ENCODE results near the gene PTPRM.

DNA sequence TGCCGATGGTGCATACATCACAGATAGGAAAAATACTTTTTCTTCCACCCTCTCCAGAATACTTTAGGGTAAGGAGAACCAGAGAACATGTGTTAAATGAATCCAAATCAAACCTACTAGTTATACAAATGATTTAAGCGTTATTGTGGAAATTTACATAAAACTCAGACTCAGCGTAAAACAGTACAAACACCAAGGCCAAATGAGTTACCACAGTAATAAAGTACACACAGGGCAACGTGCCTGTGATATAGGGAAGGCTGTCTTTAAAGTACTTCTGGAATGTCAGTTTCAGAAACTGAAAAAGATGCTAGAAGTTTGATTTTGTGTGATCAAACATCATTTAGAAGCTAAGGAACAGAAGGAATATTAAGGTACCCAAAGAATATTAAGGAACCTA lies 46.9 kb downstream of the PTPRM start:
- no peak for TF ChIP-seq MXI1 (IDR thresholded peaks at IDR 0.05; ENCODE audit: borderline replicate concordance, low read depth, low read length)
- TF ChIP-seq POLR2A (IDR thresholded peaks at IDR 0.05; ENCODE audit: low read depth, low read length), result no peak
- TF ChIP-seq, protein P1, sequence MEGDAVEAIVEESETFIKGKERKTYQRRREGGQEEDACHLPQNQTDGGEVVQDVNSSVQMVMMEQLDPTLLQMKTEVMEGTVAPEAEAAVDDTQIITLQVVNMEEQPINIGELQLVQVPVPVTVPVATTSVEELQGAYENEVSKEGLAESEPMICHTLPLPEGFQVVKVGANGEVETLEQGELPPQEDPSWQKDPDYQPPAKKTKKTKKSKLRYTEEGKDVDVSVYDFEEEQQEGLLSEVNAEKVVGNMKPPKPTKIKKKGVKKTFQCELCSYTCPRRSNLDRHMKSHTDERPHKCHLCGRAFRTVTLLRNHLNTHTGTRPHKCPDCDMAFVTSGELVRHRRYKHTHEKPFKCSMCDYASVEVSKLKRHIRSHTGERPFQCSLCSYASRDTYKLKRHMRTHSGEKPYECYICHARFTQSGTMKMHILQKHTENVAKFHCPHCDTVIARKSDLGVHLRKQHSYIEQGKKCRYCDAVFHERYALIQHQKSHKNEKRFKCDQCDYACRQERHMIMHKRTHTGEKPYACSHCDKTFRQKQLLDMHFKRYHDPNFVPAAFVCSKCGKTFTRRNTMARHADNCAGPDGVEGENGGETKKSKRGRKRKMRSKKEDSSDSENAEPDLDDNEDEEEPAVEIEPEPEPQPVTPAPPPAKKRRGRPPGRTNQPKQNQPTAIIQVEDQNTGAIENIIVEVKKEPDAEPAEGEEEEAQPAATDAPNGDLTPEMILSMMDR (conservative IDR thresholded peaks at IDR 0.05; ENCODE audit: low read depth, low read length), result no peak
- no peak for TF ChIP-seq SMC3 (IDR thresholded peaks at IDR 0.05; ENCODE audit: low read depth, low read length)
- no peak for TF ChIP-seq RFX5 (IDR thresholded peaks at IDR 0.05; ENCODE audit: low read depth, low read length)
- TF ChIP-seq RAD21 (IDR thresholded peaks at IDR 0.05; ENCODE audit: low read length), result no peak
- TF ChIP-seq BHLHE40 (IDR thresholded peaks at IDR 0.05; ENCODE audit: low read depth, low read length), result no peak
- TF ChIP-seq CEBPB (IDR thresholded peaks at IDR 0.05; ENCODE audit: low read depth, low read length), result no peak
- TF ChIP-seq, protein P2, sequence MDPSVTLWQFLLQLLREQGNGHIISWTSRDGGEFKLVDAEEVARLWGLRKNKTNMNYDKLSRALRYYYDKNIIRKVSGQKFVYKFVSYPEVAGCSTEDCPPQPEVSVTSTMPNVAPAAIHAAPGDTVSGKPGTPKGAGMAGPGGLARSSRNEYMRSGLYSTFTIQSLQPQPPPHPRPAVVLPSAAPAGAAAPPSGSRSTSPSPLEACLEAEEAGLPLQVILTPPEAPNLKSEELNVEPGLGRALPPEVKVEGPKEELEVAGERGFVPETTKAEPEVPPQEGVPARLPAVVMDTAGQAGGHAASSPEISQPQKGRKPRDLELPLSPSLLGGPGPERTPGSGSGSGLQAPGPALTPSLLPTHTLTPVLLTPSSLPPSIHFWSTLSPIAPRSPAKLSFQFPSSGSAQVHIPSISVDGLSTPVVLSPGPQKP (IDR thresholded peaks at IDR 0.05; ENCODE audit: borderline replicate concordance, low read depth, low read length), result no peak
- TF ChIP-seq, protein P3, sequence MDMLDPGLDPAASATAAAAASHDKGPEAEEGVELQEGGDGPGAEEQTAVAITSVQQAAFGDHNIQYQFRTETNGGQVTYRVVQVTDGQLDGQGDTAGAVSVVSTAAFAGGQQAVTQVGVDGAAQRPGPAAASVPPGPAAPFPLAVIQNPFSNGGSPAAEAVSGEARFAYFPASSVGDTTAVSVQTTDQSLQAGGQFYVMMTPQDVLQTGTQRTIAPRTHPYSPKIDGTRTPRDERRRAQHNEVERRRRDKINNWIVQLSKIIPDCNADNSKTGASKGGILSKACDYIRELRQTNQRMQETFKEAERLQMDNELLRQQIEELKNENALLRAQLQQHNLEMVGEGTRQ (IDR thresholded peaks at IDR 0.05; ENCODE audit: low read depth, low read length), result no peak
- no peak for TF ChIP-seq RCOR1 (IDR thresholded peaks at IDR 0.05; ENCODE audit: insufficient replicate concordance, low read length)
- TF ChIP-seq FOS (IDR thresholded peaks at IDR 0.05; ENCODE audit: low read depth, low read length), result no peak
- no peak for TF ChIP-seq MAZ (IDR thresholded peaks at IDR 0.05; ENCODE audit: borderline replicate concordance, low read depth, low read length)
